ENCODE measurements around the gene WWOX.

WWOX gene

DNA sequence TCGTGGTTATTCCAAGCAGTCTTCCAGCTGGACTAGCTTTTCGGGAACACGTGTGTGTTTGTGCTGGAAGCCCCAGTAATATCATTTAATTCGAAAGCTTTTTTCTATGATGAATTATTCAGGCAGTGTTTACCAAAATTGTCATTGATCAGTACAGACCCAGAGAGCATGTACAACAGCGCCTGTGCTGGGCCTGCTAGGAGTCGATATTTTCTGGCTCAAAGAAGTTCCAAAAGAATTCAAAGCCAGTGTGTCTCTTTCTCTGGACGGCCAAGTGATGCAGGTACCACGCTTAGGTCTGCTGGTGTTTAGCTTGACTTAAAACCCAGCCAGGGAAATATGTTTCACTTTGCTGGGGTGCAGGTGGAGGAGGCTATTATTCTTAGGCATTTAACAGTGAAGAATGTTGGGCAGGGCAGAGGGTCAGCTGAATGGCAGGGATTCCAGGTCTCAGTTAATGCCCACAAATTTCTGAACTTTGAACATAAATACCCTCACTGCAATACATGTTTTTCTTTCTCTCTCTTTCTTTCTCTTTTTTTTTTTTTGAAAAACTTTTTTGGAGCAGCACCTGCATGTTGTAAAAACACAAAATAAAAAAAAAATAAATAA, 401.3 kb downstream of the WWOX start:
- H3K4me3 ChIP-seq (replicated peaks in 1 of 2; ENCODE audit: low read depth in 2 of 2, low read length in 2 of 2) = no peak overlapping the region
- TF ChIP-seq, protein P1, sequence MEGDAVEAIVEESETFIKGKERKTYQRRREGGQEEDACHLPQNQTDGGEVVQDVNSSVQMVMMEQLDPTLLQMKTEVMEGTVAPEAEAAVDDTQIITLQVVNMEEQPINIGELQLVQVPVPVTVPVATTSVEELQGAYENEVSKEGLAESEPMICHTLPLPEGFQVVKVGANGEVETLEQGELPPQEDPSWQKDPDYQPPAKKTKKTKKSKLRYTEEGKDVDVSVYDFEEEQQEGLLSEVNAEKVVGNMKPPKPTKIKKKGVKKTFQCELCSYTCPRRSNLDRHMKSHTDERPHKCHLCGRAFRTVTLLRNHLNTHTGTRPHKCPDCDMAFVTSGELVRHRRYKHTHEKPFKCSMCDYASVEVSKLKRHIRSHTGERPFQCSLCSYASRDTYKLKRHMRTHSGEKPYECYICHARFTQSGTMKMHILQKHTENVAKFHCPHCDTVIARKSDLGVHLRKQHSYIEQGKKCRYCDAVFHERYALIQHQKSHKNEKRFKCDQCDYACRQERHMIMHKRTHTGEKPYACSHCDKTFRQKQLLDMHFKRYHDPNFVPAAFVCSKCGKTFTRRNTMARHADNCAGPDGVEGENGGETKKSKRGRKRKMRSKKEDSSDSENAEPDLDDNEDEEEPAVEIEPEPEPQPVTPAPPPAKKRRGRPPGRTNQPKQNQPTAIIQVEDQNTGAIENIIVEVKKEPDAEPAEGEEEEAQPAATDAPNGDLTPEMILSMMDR (IDR thresholded peaks at IDR 0.05; ENCODE audit: low read depth, low read length) = no peak
- DNase-seq (ENCODE audit: low read depth in 2 of 2) = no peak

- TF ChIP-seq, protein P1 (IDR thresholded peaks at IDR 0.05; ENCODE audit: low read depth, low read length) = no peak
- no peak overlapping the region for H3K4me3 ChIP-seq (replicated peaks in 1 of 2; ENCODE audit: low read depth in 2 of 2, low read length in 2 of 2)
- no peak for DNase-seq (ENCODE audit: low read depth in 2 of 2)
Observed at GRCh38 chr16:78501744-78502143, 402.3 kb downstream of the WWOX start.

GRCh38 chr16:78502812-78503350, 403.4 kb downstream of the WWOX start:
- DNase-seq (ENCODE audit: low read depth in 2 of 2) = no peak
- H3K4me3 ChIP-seq (replicated peaks in 1 of 2; ENCODE audit: low read depth in 2 of 2, low read length in 2 of 2) = no peak overlapping the region
- TF ChIP-seq, protein P1 (IDR thresholded peaks at IDR 0.05; ENCODE audit: low read depth, low read length) = no peak

- TF ChIP-seq, protein P1 (IDR thresholded peaks at IDR 0.05; ENCODE audit: low read depth, low read length) = peak; percentile 39
- DNase-seq (ENCODE audit: low read depth in 2 of 2) = peak; percentile 64 to 80
- no peak overlapping the region for H3K4me3 ChIP-seq (replicated peaks in 1 of 2; ENCODE audit: low read depth in 2 of 2, low read length in 2 of 2)
Observed at GRCh38 chr16:78503602-78504001, 404.1 kb downstream of the WWOX start.

DNA sequence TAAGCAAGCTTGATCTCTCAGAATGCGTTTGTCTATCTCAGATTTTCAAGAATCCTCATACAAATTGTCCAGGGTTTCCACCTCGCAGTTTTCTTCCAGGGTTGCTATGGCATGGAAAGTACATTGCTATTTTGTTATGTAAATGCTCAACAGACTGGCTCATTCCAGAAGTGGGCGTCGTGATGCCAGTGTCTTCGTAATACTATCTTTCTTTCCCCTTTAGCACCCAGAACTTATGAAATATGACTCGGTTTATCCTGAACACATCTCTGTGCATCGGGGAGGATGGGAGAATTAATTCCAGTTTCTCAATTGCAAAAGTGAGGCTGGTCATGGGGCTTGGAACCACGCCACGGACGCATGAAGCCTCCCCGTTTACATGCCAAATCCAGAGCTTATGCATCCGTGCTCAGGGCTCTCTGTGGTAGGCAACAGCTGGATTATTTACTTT, 405.0 kb downstream of the WWOX start:
- no peak overlapping the region for H3K4me3 ChIP-seq (replicated peaks in 1 of 2; ENCODE audit: low read depth in 2 of 2, low read length in 2 of 2)
- TF ChIP-seq, protein P1 (IDR thresholded peaks at IDR 0.05; ENCODE audit: low read depth, low read length) = no peak
- DNase-seq (ENCODE audit: low read depth in 2 of 2) = peak in 1 of 2 donors; percentile 55

DNA sequence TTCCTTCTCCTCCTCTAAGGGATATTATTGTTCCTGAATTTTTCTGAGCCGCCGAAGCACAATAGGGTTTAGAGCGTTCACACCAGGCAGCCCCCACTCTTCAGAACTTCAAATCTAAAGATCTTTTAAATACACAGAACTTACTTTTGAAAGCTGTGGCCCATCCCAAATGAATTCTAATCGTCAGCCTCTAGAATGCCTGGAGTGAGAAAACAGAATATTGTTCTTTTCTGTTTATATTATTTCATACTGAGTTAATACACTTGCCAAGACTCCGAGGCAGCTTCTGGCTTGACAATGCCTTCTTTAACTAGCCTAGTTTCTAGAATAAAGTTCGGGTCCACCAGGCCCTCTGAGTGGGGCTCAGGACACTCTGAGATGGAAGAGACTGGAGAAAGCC, 405.6 kb downstream of the WWOX start:
- TF ChIP-seq, protein P1 (IDR thresholded peaks at IDR 0.05; ENCODE audit: low read depth, low read length) = no peak
- H3K4me3 ChIP-seq (replicated peaks in 1 of 2; ENCODE audit: low read depth in 2 of 2, low read length in 2 of 2) = no peak overlapping the region
- no peak for DNase-seq (ENCODE audit: low read depth in 2 of 2)
